Left ventricle myocardium inferior (tissue), 1 donor: ENCODE results near the gene PACSIN2. TPM values are rescaled to one million over a fixed set of nuclear protein-coding genes. Genes with fewer than 3 reads are reported as not detected.
A peak's percentile ranks its signal among the peaks of the same experiment; 100 is the strongest.

ENCODE experiments used
- DNase-seq: peaks from one replicate; pipeline ENCODE4 v3.0.0-alpha.2; 2020
- H3K27ac ChIP-seq: fragments of 200-600 bp; replicated peaks from 2 replicates; pipeline ENCODE4 v1.8.0; 2021
- H3K27me3 ChIP-seq: fragments of 200-600 bp; 2 replicates; pipeline ENCODE4 v1.8.0; 2021; ENCODE audit warnings: low read depth
- H3K36me3 ChIP-seq: fragments of 200-600 bp; 2 replicates; pipeline ENCODE4 v1.8.0; 2021
- H3K4me1 ChIP-seq: fragments of 200-600 bp; 2 replicates; pipeline ENCODE4 v1.8.0; 2021
- H3K4me3 ChIP-seq: fragments of 200-600 bp; 2 replicates; pipeline ENCODE4 v1.8.0; 2021; ENCODE audit warnings: mild to moderate bottlenecking, moderate library complexity
- H3K9me3 ChIP-seq: fragments of 200-600 bp; replicated peaks from 2 replicates; pipeline ENCODE4 v1.8.0; 2021
- intact Hi-C: fragments of 100-400 bp; cut with micrococcal nuclease; formaldehyde crosslinking; loops from one replicate; pipeline ENCODE4 v1.11.0; 2022
- total RNA-seq: library from RNA; stranded (reverse); fragmentation: NEBNext Ultra II Directional; extraction: Animal tissue kit (Norgen Biotek cat#: 25700); gene quantifications from one replicate; pipeline ENCODE4 v1.2.1, GENCODE V29; 2021
- TF ChIP-seq, protein P1 (sequence below): fragments of 200-600 bp; IDR thresholded peaks from 2 replicates; pipeline ENCODE4 v1.8.0; 2021; ENCODE audit warnings: antibody characterized with exemption, mild to moderate bottlenecking, borderline replicate concordance
- donor health status: DM: no; HTN: yes; CAD: no; lungs with severe emphysema.

PACSIN2 gene
- total RNA-seq, 1 donor from 2014 or later, result 64.8 TPM

DNA sequence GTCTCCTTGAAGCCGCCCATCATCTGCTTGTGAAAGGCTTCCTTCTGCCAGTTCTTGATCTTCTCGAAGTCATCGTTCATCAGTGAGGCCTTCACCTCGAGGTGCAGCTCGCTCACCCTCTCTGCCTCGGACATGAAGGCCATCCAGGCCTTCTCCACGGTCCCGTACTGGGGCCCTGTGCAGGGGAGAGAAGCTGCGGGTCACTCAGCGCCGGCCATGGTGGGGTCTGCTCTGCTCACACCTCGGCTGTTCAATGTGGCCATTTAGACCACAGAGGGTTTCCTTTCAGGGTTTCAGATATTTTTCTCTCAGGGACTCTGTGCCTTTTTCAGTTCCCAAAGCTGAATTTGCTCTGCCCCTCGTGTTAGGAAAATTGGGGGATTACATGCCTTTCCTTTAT, 123.9 kb downstream of the PACSIN2 start:
- Histone ChIP-seq H3K4me3 (no peak overlapping the region), H3K4me1 (peaks cover 73% of the 10 kb centered on the region), H3K27ac (peak overlapping the region; percentile 10), H3K27me3 (no peaks in the 10 kb centered on the region), H3K9me3 (no peaks in the 10 kb centered on the region), H3K36me3 (peaks cover 53% of the 10 kb centered on the region)
- intact Hi-C loops, result no loop called here
- DNase-seq, result no peak
- TF ChIP-seq, protein P1, sequence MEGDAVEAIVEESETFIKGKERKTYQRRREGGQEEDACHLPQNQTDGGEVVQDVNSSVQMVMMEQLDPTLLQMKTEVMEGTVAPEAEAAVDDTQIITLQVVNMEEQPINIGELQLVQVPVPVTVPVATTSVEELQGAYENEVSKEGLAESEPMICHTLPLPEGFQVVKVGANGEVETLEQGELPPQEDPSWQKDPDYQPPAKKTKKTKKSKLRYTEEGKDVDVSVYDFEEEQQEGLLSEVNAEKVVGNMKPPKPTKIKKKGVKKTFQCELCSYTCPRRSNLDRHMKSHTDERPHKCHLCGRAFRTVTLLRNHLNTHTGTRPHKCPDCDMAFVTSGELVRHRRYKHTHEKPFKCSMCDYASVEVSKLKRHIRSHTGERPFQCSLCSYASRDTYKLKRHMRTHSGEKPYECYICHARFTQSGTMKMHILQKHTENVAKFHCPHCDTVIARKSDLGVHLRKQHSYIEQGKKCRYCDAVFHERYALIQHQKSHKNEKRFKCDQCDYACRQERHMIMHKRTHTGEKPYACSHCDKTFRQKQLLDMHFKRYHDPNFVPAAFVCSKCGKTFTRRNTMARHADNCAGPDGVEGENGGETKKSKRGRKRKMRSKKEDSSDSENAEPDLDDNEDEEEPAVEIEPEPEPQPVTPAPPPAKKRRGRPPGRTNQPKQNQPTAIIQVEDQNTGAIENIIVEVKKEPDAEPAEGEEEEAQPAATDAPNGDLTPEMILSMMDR, result no peak

DNA sequence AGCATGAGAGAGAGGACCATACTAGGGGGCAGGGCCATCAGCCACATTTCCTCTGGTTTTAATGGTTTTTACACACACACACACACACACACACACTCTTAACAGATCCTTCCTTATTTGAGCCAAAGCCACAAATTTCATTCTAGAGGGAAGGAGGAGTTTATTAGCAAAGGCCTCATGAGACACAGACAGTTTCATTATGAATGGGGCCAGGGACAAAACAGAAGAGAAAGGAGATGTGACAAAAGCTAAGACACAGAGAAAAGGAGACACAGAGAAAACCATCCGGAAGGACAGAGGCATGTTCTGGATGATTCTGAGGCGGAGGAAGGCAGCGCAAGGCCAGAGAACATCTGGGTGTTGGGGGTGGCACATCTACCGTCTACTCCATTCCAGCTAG, 125.6 kb downstream of the PACSIN2 start:
- Histone ChIP-seq H3K36me3 (peaks cover 67% of the 10 kb centered on the region), H3K4me3 (no peak overlapping the region), H3K4me1 (peaks cover 66% of the 10 kb centered on the region), H3K27me3 (no peaks in the 10 kb centered on the region), H3K27ac (peak overlapping the region; percentile 52), H3K9me3 (no peaks in the 10 kb centered on the region)
- TF ChIP-seq, protein P1, result no peak
- intact Hi-C loops, result no loop called here
- no peak for DNase-seq

DNA sequence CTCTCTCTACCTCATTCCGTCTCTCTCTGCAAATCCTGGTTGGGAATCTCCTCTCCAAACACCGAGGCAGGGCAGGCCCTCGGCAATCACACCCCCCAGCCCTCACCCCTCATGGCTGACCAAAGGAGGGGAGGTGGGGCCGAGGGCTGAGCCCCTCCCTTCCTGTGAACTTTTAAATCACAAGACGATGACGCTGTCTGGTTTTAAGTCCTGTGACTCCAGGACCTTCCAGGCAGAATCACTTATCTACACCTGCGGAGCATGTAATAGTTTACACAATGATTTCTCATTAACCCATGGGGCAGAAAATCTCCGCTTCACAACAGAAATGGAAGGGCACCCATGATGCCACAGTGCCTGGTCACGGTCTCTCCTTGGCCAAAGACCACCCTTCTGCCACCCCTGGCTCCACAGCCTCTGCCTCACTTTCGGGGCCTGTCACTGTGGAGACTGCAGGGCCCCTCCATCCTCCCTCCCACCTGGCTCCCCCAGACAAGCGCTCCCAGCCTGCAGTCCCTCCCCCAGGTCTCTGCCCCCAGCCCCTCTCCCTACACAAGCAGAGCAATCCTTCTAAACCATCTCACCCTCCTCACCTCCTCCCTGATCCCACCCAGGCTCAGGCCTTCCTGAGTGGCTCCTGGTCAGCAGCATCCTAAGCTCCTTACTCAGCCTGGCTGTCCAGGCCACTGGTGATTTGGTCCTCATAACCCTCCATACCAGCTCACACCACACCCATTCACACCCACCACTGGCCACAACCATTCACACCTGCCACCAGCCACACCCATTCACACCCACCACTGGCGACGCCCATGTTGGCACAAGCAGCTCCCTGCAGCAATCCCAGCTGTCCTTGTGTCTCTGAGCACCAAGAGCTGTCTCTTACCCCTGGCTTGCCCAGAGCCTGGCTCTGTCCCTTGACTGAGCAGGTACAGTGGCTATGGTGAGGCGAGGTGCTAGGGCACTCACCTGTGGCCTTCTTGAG, 127.1 kb downstream of the PACSIN2 start:
- no peaks in the 10 kb centered on the region for H3K9me3 ChIP-seq
- H3K27me3 ChIP-seq, result no peaks in the 10 kb centered on the region
- TF ChIP-seq, protein P1, result no peak
- H3K4me1 ChIP-seq, result peaks cover 54% of the 10 kb centered on the region
- DNase-seq, result no peak
- intact Hi-C loops, result no loop called here
- H3K27ac ChIP-seq, result no peak overlapping the region
- peaks cover 77% of the 10 kb centered on the region for H3K36me3 ChIP-seq
- no peak overlapping the region for H3K4me3 ChIP-seq

DNA sequence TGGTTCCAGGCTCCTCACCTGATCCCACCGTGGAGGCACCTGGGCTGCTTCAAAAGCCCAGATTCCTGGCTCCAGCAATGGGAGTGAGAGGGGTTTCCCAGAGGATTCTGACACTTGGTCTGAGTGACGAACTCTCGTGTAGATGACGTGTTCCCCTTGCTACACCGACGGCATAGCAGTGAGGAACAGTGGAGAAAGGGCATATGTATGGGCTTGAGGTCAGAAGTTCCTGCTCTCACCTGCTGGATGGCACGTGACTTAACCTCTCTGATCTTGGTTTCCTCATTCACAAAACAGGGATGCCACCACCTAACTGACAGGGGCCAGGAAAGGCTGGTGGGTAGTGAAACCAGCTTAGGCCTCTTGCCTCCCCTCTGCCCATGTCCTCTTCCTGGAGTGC, 127.8 kb downstream of the PACSIN2 start:
- Histone ChIP-seq H3K27ac (no peak overlapping the region), H3K36me3 (peaks cover 84% of the 10 kb centered on the region)
- intact Hi-C loops, result no loop called here

GRCh38 chr22:42885446-42885845, 129.5 kb downstream of the PACSIN2 start:
- H3K27ac ChIP-seq, result peak overlapping the region; percentile 3

More for the DNA sequence above, 127.8 kb downstream of the PACSIN2 start:
- peaks cover 54% of the 10 kb centered on the region for H3K4me1 ChIP-seq
- H3K9me3 ChIP-seq, result no peaks in the 10 kb centered on the region
- TF ChIP-seq, protein P1, result no peak
- H3K4me3 ChIP-seq, result no peak overlapping the region
- H3K27me3 ChIP-seq, result no peaks in the 10 kb centered on the region
- no peak for DNase-seq

More at GRCh38 chr22:42885446-42885845, 129.5 kb downstream of the PACSIN2 start:
- H3K27me3 ChIP-seq, result no peaks in the 10 kb centered on the region
- H3K4me1 ChIP-seq, result peaks cover 56% of the 10 kb centered on the region
- peaks cover 81% of the 10 kb centered on the region for H3K36me3 ChIP-seq
- TF ChIP-seq, protein P1, result no peak
- H3K4me3 ChIP-seq, result no peak overlapping the region
- DNase-seq, result no peak
- intact Hi-C loops, result no loop called here
- no peaks in the 10 kb centered on the region for H3K9me3 ChIP-seq
